GM18858 (cell line): Measurements from ENCODE around the gene NUDT22.
A peak's percentile ranks its signal among the peaks of the same experiment; 100 is the strongest.
"Not testable (repeated sequence)": the region's sequence is repeated elsewhere in the genome, so short reads cannot be mapped to it uniquely, and the experiment has no call there.

Source experiments
- ATAC-seq: cut with Tn5 transposase; IDR thresholded peaks from one replicate; pipeline ENCODE4 v1.9.1; 2021; ENCODE audit not compliant: unreplicated experiment

The NUDT22 gene

GRCh38 chr11:64241241-64241490, 15.1 kb downstream of the NUDT22 start:
- peak; percentile 43 for ATAC-seq

GRCh38 chr11:64241491-64242374, 15.7 kb downstream of the NUDT22 start:
- peak; percentile 2 for ATAC-seq

- ATAC-seq = no peak
Measured at GRCh38 chr11:64243236-64243854, 17.3 kb downstream of the NUDT22 start.

- ATAC-seq = no peak
Measured at GRCh38 chr11:64244107-64244506, 18.0 kb downstream of the NUDT22 start.

GRCh38 chr11:64244966-64245365, 18.9 kb downstream of the NUDT22 start:
- ATAC-seq = no peak

GRCh38 chr11:64245401-64245796, 19.3 kb downstream of the NUDT22 start:
- no peak for ATAC-seq

DNA sequence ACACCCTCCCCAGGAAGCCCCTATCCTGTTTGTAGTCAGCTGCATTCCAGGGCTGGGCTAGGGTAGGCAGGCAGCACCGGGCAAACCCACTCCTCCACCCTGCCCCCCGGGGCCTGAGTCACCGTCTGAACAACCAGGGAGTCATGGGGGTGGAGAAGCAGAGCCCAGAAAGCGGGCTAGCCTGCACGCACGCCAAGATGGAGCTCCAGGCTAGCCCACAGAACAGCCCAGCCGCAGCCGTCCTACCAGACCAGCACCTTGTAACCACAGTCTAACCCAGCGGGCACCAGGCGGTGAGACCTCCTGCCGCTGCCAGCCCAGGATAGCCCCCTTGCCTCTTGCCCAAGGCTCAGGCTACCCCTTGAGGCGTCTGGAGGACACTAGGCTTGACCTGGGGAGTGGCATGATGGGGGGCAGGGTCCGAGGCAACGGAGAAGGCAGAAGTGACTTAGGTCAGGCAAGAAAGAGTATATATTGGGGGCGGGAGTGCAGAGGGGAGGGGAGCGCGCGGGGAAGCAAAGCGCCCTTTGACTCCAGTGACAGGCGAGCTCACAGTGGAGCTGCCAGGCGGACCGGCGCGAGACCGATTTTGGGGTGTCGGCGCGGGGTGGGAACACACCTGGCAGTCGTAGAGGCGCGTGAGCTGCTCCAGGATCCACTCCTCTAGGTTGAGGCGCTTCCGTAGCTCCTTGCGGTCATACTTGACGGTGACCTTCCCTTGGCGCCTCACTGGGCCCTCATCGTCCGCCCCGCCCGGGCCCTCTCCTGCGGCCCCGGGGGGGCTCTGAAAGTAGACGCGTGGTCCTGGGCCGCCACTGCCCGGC, 19.9 kb downstream of the NUDT22 start:
- no peak for ATAC-seq

- not testable (repeated sequence) for ATAC-seq
Measured at GRCh38 chr11:64246621-64246870, 20.5 kb downstream of the NUDT22 start.

GRCh38 chr11:64246871-64247728, 21.0 kb downstream of the NUDT22 start, which contains the start of gene PPP1R14B:
TSS of gene PPP1R14B (minus strand) at chr11:64246943. CDS start at chr11:64246673, 270 bp downstream.
- no peak for ATAC-seq

- no peak for ATAC-seq
Measured at GRCh38 chr11:64247729-64248531, 21.9 kb downstream of the NUDT22 start.

DNA sequence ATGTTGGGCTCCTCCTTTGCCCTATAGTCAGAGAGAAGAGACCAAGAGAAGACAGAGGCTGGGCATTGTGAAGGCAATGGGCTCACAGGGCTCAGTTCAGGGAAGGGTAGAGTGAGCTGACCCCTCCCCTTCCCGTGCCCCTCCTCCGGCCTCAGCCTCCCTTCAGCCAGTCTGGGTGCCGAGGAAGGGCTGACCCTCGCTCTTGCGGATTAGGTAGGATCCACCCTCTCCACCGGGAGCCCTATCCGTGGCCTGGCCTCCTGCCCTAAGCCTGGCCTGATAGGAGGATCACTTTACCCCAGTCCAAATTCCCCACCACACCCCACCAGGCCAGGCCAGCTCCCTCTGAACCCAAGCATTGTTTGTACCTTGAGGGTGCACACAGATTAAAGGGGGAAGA, 22.5 kb downstream of the NUDT22 start:
- ATAC-seq = no peak

DNA sequence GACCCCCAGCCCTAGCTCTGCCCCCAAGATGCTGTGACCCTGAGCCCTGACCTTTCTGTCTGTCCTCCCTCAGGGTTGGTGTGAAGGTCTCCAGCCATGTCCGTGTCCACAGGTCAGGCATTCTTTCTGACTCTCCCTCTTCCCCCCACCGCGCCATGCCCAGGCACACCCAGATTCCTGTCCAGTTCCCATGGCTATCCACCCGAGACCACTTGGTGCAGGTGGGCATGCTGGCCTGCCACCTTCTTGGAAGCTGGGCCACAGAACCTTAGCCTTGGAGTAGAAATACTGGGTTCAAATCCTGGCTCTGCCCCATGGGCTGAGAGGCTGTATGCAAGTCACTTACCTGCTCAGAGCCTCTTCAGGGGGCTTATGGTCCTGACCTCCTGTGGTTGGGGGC, 23.0 kb downstream of the NUDT22 start:
- no peak for ATAC-seq

GRCh38 chr11:64249563-64250414, 23.7 kb downstream of the NUDT22 start:
- no peak for ATAC-seq

DNA sequence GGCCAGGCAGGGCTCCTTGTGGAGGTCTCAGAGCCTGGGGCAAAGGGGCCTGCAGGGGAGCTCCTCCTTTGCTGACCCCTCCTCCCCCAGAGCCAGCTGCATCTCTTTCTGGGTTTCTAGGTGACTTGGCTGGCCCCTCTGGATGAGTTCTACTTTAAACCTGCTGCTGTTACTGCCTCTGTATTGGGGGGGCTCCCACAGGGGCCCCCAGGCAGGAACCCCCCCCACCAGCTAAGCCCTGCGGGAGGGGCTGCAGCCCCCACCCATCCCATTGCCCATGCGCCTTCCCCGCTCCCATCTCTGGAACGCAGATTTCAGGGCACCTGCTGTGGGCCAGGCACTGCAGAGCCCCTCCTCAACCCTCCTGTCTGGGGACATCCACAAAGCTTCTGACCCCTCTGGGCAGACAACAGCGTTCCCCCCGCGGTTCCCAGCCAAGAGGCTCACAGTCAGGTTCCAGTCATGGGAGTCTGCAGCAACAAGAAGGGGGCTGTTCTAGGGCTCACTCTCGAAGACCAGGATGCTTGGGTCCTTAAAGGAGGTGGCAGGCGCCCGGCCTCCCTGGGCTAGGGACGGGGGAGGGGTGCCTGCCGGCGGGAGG, 24.4 kb downstream of the NUDT22 start:
- no peak for ATAC-seq

DNA sequence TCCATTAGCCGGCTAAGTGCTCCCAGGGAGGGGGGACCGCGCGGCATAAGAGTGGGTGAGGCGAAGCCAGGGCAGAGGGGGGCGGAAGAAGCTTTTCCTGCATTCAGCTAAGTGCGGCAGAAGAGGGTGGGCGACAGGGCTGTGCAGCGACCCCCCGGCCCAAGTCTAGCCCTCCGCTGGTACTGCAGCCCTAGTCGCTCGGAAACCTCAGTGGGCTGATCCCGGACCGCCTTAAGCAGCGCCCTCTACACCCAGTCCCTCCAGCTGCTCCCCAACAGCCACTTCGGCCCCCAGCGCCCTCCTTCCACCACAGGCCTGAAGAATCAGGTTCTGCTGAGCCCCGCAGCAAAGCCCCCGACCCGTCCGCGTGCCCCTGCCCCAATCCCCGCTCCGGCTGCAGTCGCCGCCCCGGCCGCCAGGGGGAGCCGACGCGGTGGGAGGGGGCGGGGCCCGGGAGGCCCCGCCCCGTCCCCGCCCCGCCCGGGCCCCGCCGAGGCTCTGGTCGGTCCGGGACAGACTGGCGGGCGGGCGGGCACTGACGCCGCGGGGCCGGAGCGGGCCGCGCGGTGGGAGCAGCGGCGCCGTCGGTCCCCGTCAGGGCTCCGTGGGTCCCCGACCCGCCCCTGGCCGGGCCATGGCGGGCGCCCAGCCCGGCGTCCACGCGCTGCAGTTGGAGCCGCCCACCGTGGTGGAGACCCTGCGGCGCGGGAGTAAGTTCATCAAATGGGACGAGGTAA, 25.1 kb downstream of the NUDT22 start, which contains the start of gene PLCB3:
TSS of gene PLCB3 (plus strand) at position 515 of the 737 bp plus-strand sequence. CDS start at position 635, 120 bp downstream.
- no peak for ATAC-seq

DNA sequence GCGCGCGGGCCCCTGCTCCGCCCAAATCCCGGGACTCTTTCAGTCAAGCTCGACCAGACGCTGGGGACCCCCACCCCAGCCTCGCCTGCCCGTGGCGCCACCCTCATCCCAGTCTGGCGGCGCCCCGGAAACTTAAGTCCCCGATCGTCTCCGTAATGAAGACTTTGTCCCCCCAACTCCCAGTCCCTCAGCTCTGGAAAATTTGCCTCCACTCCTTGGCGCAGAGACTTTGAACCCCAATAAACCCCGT, 25.6 kb downstream of the NUDT22 start:
- ATAC-seq = no peak

- no peak for ATAC-seq
Measured at GRCh38 chr11:64252003-64252872, 26.2 kb downstream of the NUDT22 start.
